GM18526 (cell line): Measurements from ENCODE around the gene CCDC141.

Experiments
- POLR2A ChIP-seq: IDR thresholded peaks from 3 replicates; pipeline ENCODE4 v1.6.1; 2011; ENCODE audit not compliant: insufficient read length; ENCODE audit errors: extremely low read depth

CCDC141 gene

GRCh38 chr2:178805457-178805856 lies 244.5 kb downstream of the CCDC141 start:
- TF ChIP-seq POLR2A = no peak

GRCh38 chr2:178804791-178805190 lies 245.1 kb downstream of the CCDC141 start:
- TF ChIP-seq POLR2A = no peak

GRCh38 chr2:178800510-178800909 lies 249.4 kb downstream of the CCDC141 start:
- TF ChIP-seq POLR2A = no peak

GRCh38 chr2:178799305-178799704 lies 250.6 kb downstream of the CCDC141 start:
- TF ChIP-seq POLR2A = no peak

- no peak for TF ChIP-seq POLR2A
Observed at GRCh38 chr2:178796079-178796677, 253.8 kb downstream of the CCDC141 start.

- no peak for TF ChIP-seq POLR2A
Observed at GRCh38 chr2:178787934-178788333, 262.0 kb downstream of the CCDC141 start.

GRCh38 chr2:178787155-178787554 lies 262.8 kb downstream of the CCDC141 start:
- TF ChIP-seq POLR2A = no peak

- no peak for TF ChIP-seq POLR2A
Observed at GRCh38 chr2:178783889-178784288, 266.0 kb downstream of the CCDC141 start.

- no peak for TF ChIP-seq POLR2A
Observed at GRCh38 chr2:178782236-178782635, 267.7 kb downstream of the CCDC141 start.
